NCI-H1048 (cell line): ENCODE data around the gene TNNI3K.
"Not testable (repeated sequence)": the region's sequence is repeated elsewhere in the genome, so short reads cannot be mapped to it uniquely, and the experiment has no call there.

ENCODE experiments used
- DNase-seq: peaks from one replicate; lab custom pipeline; 2025; lab: John Stamatoyannopoulos, UW

Gene TNNI3K, protein sequence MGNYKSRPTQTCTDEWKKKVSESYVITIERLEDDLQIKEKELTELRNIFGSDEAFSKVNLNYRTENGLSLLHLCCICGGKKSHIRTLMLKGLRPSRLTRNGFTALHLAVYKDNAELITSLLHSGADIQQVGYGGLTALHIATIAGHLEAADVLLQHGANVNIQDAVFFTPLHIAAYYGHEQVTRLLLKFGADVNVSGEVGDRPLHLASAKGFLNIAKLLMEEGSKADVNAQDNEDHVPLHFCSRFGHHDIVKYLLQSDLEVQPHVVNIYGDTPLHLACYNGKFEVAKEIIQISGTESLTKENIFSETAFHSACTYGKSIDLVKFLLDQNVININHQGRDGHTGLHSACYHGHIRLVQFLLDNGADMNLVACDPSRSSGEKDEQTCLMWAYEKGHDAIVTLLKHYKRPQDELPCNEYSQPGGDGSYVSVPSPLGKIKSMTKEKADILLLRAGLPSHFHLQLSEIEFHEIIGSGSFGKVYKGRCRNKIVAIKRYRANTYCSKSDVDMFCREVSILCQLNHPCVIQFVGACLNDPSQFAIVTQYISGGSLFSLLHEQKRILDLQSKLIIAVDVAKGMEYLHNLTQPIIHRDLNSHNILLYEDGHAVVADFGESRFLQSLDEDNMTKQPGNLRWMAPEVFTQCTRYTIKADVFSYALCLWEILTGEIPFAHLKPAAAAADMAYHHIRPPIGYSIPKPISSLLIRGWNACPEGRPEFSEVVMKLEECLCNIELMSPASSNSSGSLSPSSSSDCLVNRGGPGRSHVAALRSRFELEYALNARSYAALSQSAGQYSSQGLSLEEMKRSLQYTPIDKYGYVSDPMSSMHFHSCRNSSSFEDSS

DNA sequence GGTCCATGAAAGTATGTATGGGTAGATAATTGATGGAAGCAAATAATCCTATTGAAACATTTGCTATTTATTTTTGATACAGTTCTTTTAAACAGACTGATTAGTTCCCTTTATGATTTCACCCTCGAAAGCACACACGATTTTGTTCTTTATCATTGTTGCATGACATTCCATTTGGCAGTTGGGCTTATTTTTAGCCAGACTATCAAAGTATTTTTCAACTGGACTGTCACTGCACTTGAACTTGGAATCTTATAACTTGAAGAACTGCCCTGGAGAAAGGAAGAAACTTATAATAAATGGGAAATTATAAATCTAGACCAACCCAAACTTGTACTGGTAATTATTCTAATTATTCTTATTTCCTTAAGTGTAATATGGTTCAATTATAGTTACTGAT, at the start of gene TNNI3K:
TNNI3K (plus strand) TSS at position 235 of the 400 bp plus-strand sequence; CDS start at position 300, 65 bp downstream.
- DNase-seq: no peak

DNA sequence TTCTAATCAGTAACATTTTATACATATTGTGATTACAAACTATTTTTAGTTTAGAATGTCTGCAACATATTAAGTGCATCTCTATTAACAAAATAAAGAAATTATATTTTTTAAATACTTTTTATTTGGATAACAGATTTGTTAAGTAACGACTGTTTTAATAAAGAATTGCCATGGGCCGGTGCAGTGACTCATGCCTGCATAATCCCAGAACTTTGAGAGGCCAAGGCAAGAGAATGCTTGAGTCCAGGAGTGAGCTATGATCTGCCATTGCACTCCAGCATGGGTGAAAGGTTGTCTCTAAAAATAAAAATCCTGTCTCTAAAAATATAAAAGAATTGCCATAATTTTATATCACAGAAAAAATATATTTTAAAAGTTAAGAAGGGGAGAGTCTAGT, 41.3 kb upstream of the TNNI3K start:
- no peak for DNase-seq

DNA sequence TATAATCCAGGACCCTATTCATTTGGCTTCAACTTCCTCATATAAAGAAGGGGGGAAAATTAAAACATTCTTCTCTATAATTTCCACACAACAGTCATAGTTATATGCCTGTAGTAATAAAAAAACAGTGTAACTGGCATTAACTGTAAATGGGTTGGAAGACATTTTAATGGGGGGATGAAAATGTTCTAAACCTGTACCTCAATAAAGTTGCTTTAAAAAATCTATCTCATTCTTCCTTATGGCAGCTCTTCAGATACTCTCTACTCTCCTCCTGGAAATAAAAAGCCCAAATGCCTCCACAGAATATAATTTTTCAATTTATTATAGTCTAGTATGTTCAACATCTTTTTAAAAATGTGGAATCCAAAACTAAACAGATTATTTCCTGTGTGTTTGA, 39.8 kb upstream of the TNNI3K start:
- DNase-seq: no peak

DNA sequence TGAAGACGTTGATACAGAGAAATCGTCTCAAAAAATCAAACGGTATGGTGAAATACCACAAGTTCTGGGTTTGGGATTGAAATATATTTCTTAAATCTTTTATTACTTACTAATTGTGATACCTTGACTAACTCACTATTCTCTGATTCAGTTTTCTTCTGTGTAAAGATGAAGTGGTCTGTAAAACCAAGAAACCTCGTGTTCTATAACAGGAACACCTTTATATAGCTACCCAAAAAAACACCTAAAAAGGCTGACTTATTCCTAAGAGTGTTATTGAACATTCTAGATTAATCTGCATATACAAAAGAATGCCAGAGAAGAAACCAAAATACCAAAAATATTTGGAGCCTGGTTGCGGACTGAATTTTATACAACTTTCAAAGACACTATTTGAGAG, 37.9 kb upstream of the TNNI3K start:
- no peak for DNase-seq

DNA sequence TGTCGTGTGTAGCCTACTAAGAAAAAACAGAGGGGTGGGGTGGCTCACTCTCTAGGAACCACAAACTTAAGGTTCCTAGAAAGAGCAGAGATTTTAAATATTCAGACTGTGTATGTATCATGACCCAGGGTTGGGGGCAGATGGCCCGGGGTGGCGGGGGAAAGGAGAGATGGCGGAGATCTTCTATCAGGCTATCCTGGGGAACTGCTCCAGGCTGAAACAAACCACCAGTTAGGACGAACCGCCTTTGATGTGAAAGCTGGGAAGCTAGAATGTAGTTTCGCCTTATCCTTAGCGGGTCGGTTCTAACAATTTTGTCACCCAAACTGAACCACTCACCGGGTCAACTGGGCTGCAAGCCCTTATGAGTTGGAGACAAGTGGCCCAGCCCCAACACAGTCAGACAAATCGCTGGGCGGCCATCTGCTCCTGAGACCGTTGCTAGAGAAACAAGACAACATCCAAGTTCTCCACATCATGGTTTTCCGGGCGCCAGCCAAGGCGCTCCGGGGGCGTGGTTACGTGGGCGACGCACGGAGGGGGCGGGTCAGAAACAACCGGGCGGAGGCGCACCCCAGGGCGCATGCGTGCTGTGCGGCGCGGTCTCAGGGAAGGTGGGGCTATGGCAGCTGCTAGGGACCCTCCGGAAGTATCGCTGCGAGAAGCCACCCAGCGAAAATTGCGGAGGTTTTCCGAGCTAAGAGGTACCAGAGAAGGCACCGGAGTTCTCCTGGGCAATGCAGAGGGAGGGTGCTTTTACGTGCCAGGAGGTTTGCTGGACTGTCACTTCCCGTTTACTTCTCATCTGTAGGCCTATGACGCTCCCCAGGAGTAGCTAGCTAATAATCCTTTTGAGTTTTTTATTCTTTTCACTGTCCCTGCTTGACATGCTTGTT, 37.3 kb upstream of the TNNI3K start, which contains the start of the genes FPGT and LRRIQ3:
FPGT (plus strand) TSS at position 586 of the 896 bp plus-strand sequence; CDS start at position 623, 37 bp downstream.
LRRIQ3 (minus strand) TSS at position 520 of the 896 bp plus-strand sequence. CDS start 14,492 bp downstream, outside the sequence.
- peak; percentile 92 for DNase-seq

DNA sequence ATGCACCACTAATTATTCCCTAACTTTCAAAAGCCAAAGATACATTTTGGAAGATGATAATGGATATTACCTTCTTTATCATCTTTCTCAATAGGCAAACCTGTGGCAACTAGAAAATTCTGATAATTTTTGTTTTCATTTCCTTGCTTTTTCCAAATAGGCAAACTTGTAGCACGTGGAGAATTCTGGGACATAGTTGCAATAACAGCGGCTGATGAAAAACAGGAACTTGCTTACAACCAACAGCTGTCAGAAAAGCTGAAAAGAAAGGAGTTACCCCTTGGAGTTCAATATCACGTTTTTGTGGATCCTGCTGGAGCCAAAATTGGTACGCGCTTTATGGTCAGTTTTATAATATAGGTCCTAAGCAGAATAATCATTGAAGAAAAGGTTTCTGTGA, 35.7 kb upstream of the TNNI3K start:
- DNase-seq: no peak

DNA sequence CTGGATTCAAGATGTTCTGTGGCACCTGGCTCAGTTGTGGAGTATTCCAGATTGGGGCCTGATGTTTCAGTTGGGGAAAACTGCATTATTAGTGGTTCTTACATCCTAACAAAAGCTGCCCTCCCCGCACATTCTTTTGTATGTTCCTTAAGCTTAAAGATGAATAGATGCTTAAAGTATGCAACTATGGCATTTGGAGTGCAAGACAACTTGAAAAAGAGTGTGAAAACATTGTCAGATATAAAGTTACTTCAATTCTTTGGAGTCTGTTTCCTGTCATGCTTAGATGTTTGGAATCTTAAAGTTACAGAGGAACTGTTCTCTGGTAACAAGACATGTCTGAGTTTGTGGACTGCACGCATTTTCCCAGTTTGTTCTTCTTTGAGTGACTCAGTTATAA, 29.9 kb upstream of the TNNI3K start:
- DNase-seq: no peak

DNA sequence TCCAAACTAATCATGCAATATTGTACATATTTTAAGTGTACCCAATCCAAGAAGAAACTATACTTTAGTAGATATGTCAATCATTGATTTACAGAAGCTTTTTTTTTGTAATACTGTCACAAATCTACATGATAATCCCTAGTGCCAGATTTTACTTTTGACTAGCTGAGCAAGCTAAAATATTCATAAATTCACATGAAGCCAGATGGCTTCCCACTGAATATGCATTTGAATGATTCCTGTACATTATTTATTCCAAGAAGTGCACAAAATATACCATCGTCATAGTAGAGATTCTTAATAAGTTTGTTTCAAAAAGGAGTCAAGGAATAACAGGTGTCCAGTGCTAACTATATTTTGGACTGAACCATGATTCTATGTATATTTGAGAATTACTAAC, 20.0 kb upstream of the TNNI3K start:
- DNase-seq: no peak

DNA sequence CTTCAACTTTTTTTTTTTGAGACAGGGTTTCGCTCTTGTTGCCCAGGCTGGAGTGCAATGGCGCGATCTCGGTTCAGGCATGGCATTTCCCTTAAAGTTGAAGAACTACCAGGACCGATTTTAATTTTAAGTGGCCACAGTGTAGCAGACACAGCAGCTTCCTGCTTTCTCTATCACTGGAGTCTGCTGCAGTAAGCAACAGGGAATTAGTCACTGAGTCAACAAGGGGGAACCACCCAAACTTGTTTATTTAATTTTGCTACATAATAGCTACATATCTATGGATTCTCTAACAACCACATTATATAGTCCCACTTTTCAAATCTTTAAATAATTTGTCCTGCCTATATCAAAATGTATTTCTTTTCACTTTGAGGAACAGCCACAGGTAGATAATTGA, 12.5 kb upstream of the TNNI3K start:
- no peak for DNase-seq

DNA sequence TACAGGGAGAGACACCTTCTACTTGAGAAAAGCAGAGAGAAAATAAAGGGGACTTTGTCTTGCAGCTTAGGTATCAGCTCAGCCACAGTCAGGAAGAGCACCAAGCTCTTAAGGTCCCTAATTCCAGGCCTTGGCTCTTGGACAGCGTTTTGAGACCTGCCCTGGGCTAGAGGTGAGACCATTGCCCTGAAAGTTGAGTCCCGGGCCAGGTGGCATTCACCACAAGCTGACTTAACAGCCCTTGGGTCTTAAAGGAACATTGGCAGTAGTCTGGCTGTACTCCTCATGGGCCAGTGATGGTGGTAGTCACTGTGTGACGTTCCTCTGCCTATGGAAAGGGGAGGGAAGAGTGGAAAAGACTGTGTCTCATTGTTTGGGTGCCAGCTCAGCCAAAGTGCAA, 11.7 kb upstream of the TNNI3K start:
- DNase-seq: no peak

DNA sequence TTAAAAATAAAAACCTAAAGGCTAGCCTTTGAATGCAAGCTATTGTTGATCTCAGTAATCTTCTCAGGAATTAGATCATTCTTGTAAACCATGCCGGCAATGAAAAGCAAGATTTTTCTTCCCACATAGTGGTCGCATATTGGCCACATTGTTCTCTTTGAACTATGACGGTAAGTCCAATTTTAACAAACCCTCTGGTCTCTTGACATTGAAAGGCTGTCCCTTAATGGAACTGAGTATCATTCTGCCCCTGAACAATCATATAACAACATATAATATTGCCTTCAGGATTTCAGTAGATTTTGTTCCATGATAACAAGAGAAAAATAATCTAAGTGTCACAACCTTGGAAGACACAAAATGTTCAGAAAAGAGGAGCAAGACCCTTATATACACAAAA, 1.3 kb downstream of the TNNI3K start:
- no peak for DNase-seq

DNA sequence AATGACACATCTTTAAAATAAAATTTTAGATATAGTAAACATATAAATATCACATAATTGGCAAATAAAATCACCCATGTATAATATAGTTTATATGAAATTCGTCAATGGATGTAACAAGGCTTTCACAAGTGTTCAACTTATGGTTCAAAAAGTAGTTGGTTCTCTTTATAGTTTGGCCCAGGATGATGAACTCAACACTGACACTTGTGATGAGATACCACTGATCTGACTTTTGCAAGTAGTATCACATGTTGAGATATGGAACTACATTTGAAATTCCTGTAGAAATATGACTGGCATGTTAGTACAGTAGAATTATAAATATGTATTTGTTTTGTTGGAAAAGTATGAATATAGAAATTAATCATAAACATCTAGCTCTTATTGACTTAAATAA, 1.8 kb downstream of the TNNI3K start:
- DNase-seq: no peak

DNA sequence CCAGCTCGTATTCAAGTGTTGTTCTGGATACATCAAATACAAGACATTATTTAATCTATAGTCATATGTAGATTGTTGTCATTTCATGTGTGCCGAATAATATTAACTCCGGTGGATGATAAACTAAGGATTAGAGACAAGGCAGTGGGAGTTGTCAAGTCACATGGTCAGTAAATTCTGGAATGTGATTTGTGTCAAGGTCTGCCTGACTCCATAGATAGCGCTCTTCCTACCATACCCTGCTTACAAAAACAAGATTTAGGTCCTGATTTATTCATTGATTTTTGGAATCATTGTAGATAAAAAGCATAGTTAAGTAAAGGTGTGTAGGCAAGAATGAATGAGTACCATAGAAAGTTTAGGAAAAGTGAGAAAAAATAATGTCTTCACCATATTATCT, 2.6 kb downstream of the TNNI3K start:
- DNase-seq: no peak

DNA sequence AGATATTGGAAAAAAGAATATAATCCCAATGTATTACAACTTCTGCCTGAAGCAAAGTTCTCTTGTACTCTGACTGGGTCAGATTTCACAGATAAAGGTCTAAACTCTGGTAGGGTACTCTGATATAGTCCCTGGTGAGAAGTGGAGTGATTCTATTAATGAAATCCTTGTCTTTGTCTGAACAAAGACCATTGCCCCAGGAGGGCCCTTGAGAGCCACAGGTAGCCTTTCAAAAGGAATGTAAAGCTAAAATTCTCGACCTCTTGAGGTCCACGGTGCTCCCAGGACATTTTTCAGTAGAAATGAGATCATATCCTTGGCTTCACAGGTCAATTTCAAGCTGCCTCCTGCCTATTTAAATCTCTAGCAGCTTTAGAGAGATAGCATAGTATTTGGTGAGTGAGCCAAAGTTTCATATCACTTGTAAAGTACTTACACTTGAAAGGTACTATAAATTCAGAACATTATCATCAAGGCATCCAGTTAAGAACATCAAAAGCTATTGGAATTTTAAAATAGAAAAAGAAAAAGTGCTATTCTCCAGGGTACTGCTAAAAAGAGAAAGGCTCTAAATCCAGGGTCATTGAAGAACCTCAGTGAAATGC, 10.1 kb downstream of the TNNI3K start:
- DNase-seq: no peak

DNA sequence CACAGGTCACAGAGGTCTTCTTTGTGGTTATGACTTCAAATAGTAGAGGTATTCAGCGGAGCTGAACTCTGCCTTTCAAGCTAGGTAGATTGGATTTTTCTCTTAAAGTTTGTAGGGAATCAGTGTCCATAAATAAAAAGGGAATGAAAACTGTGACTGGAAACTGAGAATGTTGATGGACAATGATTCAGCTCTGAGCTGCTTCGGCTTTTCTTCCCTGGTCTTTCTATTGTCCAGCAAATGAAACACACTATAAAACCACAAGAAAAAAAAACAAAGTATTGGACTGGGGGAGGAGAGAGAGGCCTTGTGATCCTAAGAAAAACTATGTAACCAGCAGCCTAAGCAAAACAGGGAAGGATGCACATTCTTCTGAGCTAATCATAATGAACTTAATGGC, 11.1 kb downstream of the TNNI3K start:
- no peak for DNase-seq

DNA sequence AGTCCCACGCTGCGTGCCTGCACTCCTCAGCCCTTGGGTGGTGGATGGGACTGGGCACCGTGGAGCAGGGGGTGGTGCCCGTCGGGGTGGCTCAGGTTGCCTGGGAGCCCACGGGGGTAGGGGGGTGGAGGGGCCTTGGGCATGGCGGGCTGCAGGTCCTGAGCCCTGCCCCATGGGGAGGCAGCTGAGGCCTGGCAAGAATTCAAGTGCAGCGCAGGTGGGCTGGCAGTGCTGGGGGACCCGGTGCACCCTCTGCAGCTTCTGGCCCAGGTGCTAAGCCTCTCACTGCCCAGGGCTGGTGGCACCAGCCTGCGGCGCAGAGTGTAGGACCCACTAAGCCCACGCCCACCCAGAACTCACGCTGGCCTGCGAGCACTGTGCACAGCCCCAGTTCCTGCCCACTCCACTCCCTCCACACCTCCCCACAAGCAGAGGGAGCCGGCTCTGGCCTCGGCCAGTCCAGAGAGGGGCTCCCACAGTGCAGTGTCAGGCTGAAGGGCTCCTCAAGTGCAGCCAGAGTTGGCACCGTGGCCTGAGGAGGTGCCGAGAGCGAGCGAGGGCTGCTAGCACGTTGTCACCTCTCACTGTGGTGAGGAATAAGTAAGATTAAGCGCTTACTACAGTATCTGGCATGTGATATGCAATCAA, 12.8 kb downstream of the TNNI3K start:
- no peak for DNase-seq

DNA sequence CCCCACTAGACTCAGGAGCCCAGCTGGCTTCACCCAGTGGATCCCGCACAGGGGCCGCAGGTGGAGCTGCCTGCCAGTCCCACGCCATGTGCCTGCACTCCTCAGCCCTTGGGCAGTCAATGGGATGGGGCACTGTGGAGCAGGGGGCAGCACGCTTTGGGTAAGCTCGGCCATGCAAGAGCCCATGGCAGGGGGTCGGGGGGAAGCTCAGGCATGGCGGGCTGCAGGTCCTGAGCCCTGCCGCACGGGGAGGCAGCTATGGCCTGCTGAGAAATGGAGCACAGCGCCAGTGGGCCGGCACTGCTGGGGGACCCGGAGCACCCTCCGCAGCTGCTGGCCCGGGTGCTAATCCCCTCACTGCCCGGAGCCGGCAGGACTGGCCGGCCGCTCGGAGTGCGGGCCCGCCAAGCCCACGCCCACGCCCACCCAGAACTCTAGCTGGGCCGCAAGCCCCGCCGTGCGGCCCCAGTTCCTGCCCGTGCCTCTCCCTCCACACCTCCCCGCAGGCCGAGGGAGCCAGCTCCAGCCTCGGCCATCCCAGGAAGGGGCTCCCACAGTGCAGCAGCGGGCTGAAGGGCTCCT, 18.1 kb downstream of the TNNI3K start:
- not testable (repeated sequence) for DNase-seq

DNA sequence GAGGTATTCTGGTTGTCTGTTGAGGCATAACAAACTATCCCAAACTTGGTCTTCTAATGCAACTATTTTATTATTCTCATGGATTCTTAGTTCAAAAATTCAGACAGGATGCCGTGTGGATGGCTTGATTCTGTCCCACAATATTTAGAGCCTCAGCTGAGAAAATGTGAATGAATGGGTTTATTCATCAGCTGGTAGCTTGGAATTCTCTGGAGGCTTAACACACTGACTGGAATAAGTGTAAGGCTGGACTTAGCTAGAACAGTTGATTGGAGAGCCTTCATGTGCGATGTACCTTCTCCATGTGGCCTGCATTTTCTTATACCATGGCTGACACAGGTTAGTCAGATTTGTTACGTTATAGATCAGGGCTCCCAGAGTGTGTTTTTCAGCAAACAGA, 30.8 kb downstream of the TNNI3K start:
- DNase-seq: no peak

DNA sequence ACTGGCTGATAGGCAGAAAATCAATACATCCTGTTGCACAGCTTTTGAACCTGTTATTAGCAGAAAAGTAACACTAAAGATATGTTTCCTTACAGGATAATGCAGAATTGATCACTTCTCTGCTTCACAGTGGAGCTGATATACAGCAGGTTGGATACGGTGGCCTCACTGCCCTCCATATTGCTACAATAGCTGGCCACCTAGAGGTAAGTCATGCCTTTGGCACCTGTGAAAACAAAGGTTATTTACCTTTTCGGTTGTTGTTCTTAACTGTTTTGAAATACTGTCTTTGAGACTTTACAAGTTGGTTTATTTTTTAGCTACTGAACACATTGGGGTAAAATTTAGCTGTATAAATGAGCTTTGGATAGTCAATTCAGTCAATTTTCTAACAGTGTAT, 36.3 kb downstream of the TNNI3K start:
- DNase-seq: no peak

DNA sequence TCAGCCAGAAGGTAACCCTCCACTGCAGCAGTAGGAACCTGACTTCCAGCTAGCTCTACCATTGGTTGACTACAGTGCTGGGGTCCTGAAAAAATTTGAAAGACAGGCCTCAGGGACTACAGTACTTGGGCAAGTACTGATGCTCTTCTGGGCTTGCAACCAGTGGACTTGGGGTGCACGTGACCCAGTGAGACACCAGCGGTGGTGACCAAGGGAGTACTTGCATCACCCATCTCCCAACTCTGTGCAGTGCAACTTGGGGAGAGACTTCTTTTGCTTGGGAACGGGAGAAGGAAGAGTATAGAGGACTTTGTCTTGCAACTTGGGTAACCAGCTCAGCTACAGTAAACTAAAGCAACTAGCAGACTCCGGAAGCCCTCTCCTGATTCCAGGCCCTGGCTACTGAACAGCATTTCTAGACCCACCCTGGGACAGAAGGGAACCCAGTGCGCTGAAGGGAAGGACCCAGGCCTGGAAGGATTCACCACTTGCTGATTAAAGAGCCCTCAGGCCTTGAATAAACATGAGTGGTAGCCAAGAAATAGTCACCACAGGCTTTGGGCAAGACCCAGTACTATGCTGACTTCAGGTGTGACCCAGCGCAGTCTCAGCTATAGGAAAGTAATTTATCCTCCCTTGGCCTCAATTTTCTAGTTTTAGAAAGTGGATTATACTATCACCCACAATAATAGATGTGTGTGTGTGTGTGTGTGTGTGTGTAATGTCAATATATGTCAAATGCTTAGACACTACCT, 45.6 kb downstream of the TNNI3K start:
- no peak for DNase-seq
